HG03432 (cell line): ENCODE data around the gene BMERB1.
"Not testable (repeated sequence)": the region's sequence is repeated elsewhere in the genome, so short reads cannot be mapped to it uniquely, and the experiment has no call there.

Source experiments
- ATAC-seq: cut with Tn5 transposase; IDR thresholded peaks from one replicate; pipeline ENCODE4 v1.9.1; 2021; ENCODE audit warnings: mild to moderate bottlenecking, moderate library complexity; ENCODE audit not compliant: unreplicated experiment

Gene BMERB1

DNA sequence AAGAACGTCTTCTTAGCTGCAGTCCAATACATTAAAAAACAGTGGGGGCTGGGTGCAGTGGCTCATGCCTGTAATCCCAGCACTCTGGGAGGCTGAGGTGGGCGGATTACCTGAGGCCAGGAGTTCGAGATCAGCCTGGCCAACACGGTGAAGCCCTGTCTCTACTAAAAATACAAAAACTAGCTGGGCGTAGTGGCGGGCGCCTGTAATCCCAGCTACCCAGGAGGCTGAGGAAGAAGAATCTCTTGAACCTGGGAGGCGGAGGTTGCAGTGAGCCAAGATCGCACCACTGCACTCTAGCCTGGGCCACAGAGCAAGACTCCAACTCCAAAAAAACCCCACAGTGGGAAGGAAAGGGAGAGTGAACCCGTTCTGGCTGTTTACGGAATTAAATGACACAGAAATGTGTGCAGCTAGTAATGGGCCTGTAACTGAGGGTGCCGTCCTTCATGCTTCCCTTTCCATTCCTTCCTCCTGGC lies 172.9 kb downstream of the BMERB1 start:
- ATAC-seq, result not testable (repeated sequence)

DNA sequence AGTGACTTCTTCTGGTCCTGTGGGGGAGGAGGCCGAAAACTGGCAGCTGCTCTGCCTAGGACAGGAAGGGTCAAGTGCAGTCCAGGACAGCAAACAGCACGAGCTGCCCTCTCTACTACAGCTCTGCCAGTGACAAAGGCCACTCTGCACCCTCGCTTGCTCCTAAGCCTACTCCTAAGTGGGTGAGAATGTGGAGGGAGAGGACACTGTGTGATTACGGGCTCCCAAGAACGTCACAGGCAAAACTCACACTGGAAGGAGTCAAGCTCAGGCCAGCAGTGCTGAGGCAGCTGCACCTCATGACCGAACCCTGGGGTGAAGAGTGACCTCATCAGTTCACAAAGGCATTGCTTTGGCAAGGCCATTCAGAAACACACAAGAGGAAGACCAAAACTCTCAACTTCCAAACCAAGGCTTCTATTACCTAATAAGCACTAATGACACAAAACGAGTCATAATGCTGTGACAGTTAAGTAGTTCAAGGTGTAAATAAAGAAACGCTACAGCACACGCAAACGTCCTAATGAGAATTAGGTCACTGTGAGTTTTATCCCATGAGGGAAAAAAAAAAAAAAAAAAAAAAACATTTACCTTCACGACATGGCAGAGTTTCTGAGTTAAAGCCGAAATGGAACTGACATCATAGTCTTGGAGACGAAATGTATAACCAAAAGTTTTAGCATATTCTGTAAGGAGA lies 173.5 kb downstream of the BMERB1 start:
- no peak for ATAC-seq

DNA sequence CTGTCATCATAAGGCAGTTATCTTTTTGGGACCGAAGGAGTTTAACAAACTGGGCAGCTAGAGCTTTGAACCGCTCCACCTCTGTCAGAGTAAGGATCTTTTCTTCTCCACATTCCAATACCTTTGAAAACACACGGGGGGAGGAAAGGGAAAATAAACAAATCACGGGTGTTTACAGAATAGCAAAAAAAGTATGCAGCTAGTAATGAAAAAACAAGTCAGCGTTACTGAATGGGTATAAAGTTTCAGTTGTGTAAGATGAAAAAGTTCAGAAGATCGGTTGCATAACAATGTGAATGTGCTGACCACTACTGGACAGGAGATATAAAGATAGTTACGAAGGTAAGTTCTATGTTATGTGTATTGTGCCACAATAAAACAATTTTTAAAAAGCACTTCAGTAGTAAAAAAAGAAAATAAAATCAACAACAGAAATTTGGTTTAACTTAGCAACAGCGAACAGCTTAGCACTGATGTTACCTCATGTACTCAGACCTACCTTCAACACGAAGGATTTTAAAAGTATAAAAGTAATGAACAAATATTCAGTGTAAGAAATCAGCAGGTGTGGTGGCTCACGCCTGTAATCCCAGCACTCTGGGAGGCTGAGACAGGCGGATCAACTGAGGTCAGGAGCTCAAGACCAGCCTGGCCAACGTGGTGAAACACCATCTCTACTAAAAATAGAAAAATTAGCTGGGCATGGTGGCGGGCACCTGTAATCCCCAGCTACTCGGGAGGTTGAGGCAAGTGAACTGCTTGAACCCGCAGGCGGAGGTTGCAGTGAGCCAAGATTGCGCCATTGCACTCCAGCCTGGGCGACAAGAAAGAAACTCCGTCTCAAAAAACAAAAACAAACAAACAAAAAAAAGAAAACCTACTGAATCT lies 174.3 kb downstream of the BMERB1 start:
- ATAC-seq, result no peak

GRCh38 chr16:15609286-15609649 lies 174.9 kb downstream of the BMERB1 start:
- ATAC-seq, result no peak

GRCh38 chr16:15610369-15610871 lies 176.0 kb downstream of the BMERB1 start:
- ATAC-seq, result no peak

GRCh38 chr16:15611610-15612009 lies 177.2 kb downstream of the BMERB1 start:
- ATAC-seq, result no peak

GRCh38 chr16:15613676-15614075 lies 179.3 kb downstream of the BMERB1 start:
- no peak for ATAC-seq

GRCh38 chr16:15616012-15616411 lies 181.6 kb downstream of the BMERB1 start:
- ATAC-seq, result no peak

GRCh38 chr16:15616475-15617165 lies 182.2 kb downstream of the BMERB1 start:
- no peak for ATAC-seq

DNA sequence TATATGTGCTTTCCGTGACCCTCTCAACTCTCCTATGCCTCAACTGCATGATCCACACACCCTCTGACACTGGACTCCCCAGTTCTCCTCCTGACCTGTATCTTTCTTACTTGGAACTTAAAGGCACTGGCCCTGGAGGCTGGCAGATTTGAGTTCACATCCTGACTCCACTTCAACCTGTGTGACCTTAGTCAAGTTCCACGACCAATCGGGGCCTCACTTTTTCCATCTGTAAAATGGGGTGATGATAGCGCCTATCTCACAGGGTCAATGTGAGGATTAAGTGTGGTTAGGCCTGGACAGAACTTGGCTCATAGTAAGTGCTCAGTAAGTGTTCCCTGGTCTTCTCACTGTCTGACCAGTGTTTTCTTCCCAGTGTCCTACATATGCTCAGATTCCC lies 183.5 kb downstream of the BMERB1 start:
- no peak for ATAC-seq

DNA sequence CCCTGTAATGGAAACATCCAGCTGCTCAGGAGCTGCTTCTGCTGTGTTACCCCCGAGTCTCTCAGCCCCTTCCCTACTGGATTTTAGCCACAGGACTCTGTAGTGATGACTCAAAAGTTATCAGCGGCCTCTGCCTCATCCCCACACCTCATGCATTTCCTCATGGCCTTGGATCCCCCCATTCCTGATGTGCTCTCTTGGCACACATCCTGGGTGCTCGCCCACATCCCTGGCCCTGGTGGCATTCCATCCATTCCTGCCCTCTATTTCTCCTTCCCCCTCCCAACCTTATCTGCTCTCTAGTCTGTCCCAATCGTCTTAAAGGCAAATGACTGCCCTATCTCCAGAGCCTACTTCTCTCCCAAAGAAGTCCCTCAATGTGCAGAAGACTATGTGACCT lies 184.0 kb downstream of the BMERB1 start:
- no peak for ATAC-seq

DNA sequence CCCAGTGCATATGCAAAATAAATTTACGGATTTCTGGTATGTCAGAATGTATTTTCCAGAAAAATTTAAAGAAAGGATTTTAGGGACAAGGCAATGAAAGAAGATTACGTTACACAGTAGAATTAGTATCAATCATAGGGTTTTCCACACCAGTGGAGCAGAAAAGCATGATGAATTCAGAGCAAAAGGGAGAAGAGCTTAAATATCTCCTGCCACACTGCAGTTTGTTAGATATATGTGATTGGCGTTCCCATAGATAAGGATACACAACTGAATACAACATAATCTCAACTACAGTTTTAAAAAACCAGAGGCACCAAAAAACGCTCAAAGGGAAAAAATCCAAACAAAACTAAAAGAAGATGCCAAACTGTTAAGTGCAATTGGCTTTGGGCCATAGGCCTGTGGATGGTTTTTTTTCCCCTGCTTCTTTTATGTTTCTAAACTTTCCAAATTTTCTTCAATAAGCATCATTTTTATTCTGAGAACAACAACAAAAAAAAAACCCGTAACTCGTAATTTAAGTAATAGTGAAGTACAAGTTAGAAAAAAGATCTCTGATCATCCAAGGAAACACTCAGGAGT lies 186.3 kb downstream of the BMERB1 start:
- no peak for ATAC-seq

DNA sequence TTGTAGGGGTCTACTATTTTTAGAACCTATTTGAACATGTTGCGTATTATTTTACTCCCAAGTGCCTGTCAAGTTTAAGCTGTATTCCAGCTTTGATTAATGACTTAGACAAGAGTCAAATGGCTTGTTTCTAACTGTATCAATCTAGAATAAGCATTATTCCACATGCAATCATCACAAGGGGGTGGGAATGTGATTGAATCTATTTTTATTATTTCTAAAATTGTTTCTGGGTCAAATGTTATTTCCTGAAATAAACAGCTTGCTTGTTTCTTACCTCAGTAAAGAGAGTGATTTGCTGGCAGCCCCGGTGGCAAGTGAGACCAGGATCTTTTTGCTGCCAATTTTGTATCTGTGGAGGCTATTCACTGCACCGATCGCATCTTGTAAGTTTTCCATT lies 187.1 kb downstream of the BMERB1 start:
- no peak for ATAC-seq

GRCh38 chr16:15621889-15622288 lies 187.5 kb downstream of the BMERB1 start:
- ATAC-seq, result no peak

DNA sequence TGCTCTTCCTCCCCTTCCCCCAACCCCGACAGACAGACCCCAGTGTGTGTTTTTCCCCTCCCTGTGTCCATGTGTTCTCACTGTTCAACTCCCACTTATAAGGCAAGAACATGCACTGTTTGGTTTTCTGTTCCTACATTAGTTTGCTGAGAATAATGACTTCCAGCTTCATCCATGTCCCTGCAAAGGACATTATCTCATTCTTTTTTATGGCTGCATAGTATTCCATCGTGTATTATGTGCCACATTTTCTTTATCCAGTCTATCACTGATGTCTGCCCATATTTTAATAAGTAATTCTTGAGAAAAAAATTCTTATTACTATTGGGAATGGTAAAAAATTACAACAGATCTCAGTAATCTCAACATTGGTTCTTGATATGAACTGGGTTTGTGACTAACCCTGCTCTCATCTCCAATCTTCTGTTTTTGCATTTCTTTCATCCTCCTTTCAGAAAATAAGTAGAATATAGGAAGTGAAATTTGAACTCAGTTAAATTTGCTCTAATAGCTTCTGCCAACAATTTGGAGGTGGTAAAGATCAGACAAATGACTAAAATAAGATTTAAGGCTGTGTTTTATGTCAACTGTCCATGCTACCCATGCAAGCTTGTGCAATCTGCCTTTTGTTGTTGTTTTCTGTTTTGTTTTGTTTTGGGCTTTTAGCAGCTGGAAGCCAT lies 197.5 kb downstream of the BMERB1 start:
- ATAC-seq, result no peak

DNA sequence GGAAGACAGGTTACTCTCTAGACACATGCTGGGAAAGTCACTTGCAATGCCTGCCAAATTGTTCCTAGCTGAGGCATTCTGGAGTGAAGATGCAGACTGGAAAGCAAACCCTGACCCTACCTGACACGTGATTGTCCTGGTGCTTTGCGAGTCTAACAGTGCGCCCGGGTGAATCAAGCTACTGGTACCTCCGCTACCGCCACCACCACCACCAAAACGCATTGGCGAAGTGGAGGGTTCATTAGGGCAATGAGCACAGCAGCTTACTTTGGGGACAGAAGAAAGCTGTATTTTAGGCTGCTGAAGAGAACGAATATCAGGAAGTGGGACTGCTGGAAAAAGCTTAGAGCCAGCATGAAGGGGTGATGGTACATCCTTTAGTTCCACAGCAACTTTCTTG lies 201.5 kb downstream of the BMERB1 start:
- ATAC-seq, result no peak

GRCh38 chr16:15636392-15636873 lies 202.0 kb downstream of the BMERB1 start:
- ATAC-seq, result no peak
